MCF 10A (cell line): ENCODE data around the gene MBLAC1. TPM values are rescaled to one million over a fixed set of nuclear protein-coding genes. Genes with fewer than 3 reads are reported as not detected.
"Not testable (repeated sequence)": the region's sequence is repeated elsewhere in the genome, so short reads cannot be mapped to it uniquely, and the experiment has no call there.

Experiments
- BruUV-seq: library from RNA; stranded (reverse); fragments of 400-500 nt; replicated peaks from 2 replicates; lab custom pipeline; 2021; lab: Mats Ljungman, UMichigan
- CTCF ChIA-PET: fragments of 300-600 bp; sonication (Branson Sonifier 250); formaldehyde crosslinking; extraction: SDS; loops from one replicate; lab custom pipeline; 2021; ENCODE audit warnings: antibody characterized with exemption, inconsistent platforms; lab: Yijun Ruan, JAX
- POLR2A ChIA-PET: fragments of 300-600, 350-650 bp; sonication (Branson Sonifier 250); formaldehyde crosslinking; extraction: SDS; loops from one replicate; lab custom pipeline; 2020; ENCODE audit warnings: antibody characterized with exemption, inconsistent platforms; lab: Yijun Ruan, JAX
- DNase-seq: peaks from one replicate; pipeline ENCODE4 v3.0.0-alpha.2; 2018; ENCODE audit not compliant: unreplicated experiment
- H3K27ac Mint-ChIP-seq: one replicate; pipeline ENCODE4 v1.8.0; 2022; ENCODE audit warnings: mild to moderate bottlenecking, low read depth, mixed read lengths; ENCODE audit not compliant: unreplicated experiment
- H3K27me3 Mint-ChIP-seq: one replicate; pipeline ENCODE4 v1.8.0; 2022; ENCODE audit warnings: mixed read lengths; ENCODE audit not compliant: insufficient read depth, unreplicated experiment
- H3K36me3 Mint-ChIP-seq: one replicate; pipeline ENCODE4 v1.8.0; 2022; ENCODE audit warnings: mild to moderate bottlenecking, moderate library complexity, mixed read lengths; ENCODE audit not compliant: insufficient read depth, unreplicated experiment
- H3K4me1 Mint-ChIP-seq: one replicate; pipeline ENCODE4 v1.8.0; 2022; ENCODE audit warnings: mixed read lengths; ENCODE audit not compliant: insufficient read depth, unreplicated experiment
- H3K4me3 Mint-ChIP-seq: one replicate; pipeline ENCODE4 v1.8.0; 2022; ENCODE audit warnings: mild to moderate bottlenecking, moderate library complexity, mixed read lengths; ENCODE audit not compliant: unreplicated experiment
- H3K9me3 Mint-ChIP-seq: one replicate; pipeline ENCODE4 v1.8.0; 2022; ENCODE audit warnings: mixed read lengths; ENCODE audit not compliant: unreplicated experiment
- intact Hi-C: fragments of 100-400 bp; cut with micrococcal nuclease; formaldehyde crosslinking; loops from 2 replicates; pipeline ENCODE4 v1.14.1; 2022
- total RNA-seq: library from RNA; stranded (reverse); gene quantifications from 2 replicates; pipeline ENCODE4 v1.2.3, GENCODE V29; 2022
- TF ChIP-seq, protein P1 (sequence below): fragments of 200-600 bp; IDR thresholded peaks from one replicate; pipeline ENCODE4 v1.8.0; 2022; ENCODE audit warnings: antibody characterized with exemption, mild to moderate bottlenecking; ENCODE audit not compliant: unreplicated experiment

MBLAC1 gene
- total RNA-seq, 1 experiment from 2014 or later = 3.2 TPM

GRCh38 chr7:100142461-100142860 is 15.7 kb downstream of the MBLAC1 start:
- Mint-ChIP-seq H3K36me3 (no peaks in the 10 kb centered on the region), H3K27me3 (no peaks in the 10 kb centered on the region), H3K27ac (no peak overlapping the region), H3K9me3 (no peaks in the 10 kb centered on the region), H3K4me1 (no peaks in the 10 kb centered on the region), H3K4me3 (no peak overlapping the region)
- intact Hi-C loops = no loop called here
- POLR2A ChIA-PET = interaction anchor here (1.0 to 1.9 kb wide), 3 partner anchors 10 to 15 kb away, joined by 3 to 5 read pairs (median 5); no protein-coding TSS in a partner anchor
- no TSS peak for BruUV-seq
- TF ChIP-seq, protein P1, sequence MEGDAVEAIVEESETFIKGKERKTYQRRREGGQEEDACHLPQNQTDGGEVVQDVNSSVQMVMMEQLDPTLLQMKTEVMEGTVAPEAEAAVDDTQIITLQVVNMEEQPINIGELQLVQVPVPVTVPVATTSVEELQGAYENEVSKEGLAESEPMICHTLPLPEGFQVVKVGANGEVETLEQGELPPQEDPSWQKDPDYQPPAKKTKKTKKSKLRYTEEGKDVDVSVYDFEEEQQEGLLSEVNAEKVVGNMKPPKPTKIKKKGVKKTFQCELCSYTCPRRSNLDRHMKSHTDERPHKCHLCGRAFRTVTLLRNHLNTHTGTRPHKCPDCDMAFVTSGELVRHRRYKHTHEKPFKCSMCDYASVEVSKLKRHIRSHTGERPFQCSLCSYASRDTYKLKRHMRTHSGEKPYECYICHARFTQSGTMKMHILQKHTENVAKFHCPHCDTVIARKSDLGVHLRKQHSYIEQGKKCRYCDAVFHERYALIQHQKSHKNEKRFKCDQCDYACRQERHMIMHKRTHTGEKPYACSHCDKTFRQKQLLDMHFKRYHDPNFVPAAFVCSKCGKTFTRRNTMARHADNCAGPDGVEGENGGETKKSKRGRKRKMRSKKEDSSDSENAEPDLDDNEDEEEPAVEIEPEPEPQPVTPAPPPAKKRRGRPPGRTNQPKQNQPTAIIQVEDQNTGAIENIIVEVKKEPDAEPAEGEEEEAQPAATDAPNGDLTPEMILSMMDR = no peak
- DNase-seq = no peak
- CTCF ChIA-PET = interaction anchor here (1.9 to 5.3 kb wide), 2 partner anchors 10 to 12 kb away, joined by 7 to 34 read pairs; no protein-coding TSS in a partner anchor

DNA sequence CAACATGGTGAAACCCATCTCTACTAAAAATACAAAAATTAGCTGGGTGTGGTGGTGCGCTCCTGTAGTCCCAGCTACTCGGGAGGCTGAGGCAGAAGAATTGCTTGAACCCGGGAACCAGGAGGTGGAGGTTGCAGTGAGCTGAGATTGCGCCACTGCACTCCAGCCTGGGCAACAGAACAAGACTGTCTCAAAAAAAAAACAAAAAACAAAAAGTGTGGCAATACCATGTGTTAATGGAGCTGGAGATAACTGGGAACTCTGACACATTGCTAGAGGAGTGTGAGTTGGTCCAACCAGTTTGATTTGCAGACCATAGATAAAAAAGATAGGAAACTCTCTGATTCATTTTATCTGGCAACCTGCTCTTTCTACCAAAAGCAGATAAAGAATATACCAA is 19.6 kb downstream of the MBLAC1 start:
- CTCF ChIA-PET = interaction anchor here (0.7 to 1.4 kb wide), 4 partner anchors 9 to 409 kb away, joined by 3 to 15 read pairs (median 4); no protein-coding TSS in a partner anchor

GRCh38 chr7:100147278-100147677 is 20.5 kb downstream of the MBLAC1 start:
- POLR2A ChIA-PET = interaction anchor here (1.6 to 4.3 kb wide), 2 partner anchors 12 to 46 kb away, joined by 10 to 58 read pairs; partner anchors contain the start of genes AP4M1, MCM7 and TRAPPC14
- DNase-seq = no peak
- Mint-ChIP-seq H3K36me3 (peaks cover 19% of the 10 kb centered on the region), H3K4me3 (no peak overlapping the region), H3K27me3 (no peaks in the 10 kb centered on the region), H3K4me1 (peaks cover 11% of the 10 kb centered on the region), H3K9me3 (no peaks in the 10 kb centered on the region), H3K27ac (no peak overlapping the region)
- BruUV-seq = no TSS peak
- intact Hi-C loops = no loop called here
- TF ChIP-seq, protein P1 = no peak
- CTCF ChIA-PET = interaction anchor here (0.7 to 1.4 kb wide), 3 partner anchors 14 to 234 kb away, joined by 3 to 15 read pairs (median 4); no protein-coding TSS in a partner anchor

More for the DNA sequence above, 19.6 kb downstream of the MBLAC1 start:
- H3K9me3 Mint-ChIP-seq, intact Hi-C loops, H3K27ac Mint-ChIP-seq, H3K4me3 Mint-ChIP-seq, H3K27me3 Mint-ChIP-seq, H3K4me1 Mint-ChIP-seq, BruUV-seq: not testable (repeated sequence)
- peak; percentile 59 for DNase-seq
- H3K36me3 Mint-ChIP-seq = peaks cover 12% of the 10 kb centered on the region
- POLR2A ChIA-PET = interaction anchor here (0.7 to 4.3 kb wide), 4 partner anchors 13 to 46 kb away, joined by 3 to 58 read pairs (median 4); partner anchors contain the start of genes MBLAC1 and TRAPPC14

DNA sequence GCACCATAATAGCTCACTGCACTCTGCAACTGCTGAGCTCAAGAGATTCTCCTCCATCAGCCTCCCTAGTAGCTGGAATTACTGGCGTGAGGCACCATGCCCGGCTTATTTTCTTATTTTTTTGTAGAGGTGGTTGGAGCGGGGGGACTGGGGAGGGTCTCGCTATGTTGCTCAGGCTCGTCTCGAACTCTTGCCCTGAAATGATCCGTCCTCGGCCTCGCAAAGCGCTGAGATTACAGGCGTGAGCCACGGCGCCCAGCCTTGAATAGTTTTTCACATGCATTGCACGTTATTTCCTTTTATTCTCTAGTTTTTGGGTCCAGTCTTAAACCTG is 21.4 kb downstream of the MBLAC1 start:
- no peak for DNase-seq

More for the DNA sequence above, 21.4 kb downstream of the MBLAC1 start:
- ChIA-PET CTCF (interaction anchor here (0.6 to 1.3 kb wide), 2 partner anchors 17 to 67 kb away, joined by 3 read pairs; no protein-coding TSS in a partner anchor), POLR2A (interaction anchor here (0.8 to 4.3 kb wide), 16 partner anchors 11 to 281 kb away, joined by 3 to 58 read pairs (median 5); partner anchors contain the start of genes AP4M1, COPS6, GAL3ST4 and GPC2)
- Mint-ChIP-seq H3K4me1 (peaks cover 14% of the 10 kb centered on the region), H3K27ac (peak overlapping the region; percentile 82), H3K27me3 (no peaks in the 10 kb centered on the region), H3K4me3 (peak overlapping the region; percentile 92), H3K9me3 (no peaks in the 10 kb centered on the region), H3K36me3 (peaks cover 27% of the 10 kb centered on the region)
- intact Hi-C loops = no loop called here
- no TSS peak for BruUV-seq
- TF ChIP-seq, protein P1 = no peak
